HCT116 (cell line): ENCODE data around the gene WDR37. TPM values are rescaled to one million over a fixed set of nuclear protein-coding genes. Genes with fewer than 3 reads are reported as not detected.

Source experiments
- ATAC-seq: fragments of 200-7000 bp; cut with Tn5 transposase; 2 replicates; pipeline ENCODE4 v1.9.1; 2020; ENCODE audit warnings: mild to moderate bottlenecking, moderate library complexity
- BruUV-seq: library from RNA; stranded (reverse); fragments of 400-500 nt; replicated peaks from 2 replicates; lab custom pipeline; 2021; lab: Mats Ljungman, UMichigan
- CTCF ChIA-PET: fragments of 300-600 bp; sonication (Branson Sonifier 250); formaldehyde crosslinking; loops from one replicate; lab custom pipeline; 2021; ENCODE audit warnings: antibody characterized with exemption; lab: Charles Lee
- POLR2A ChIA-PET: fragments of 300-600, 350-600 bp; sonication (Branson Sonifier 250); formaldehyde crosslinking; loops from one replicate; lab custom pipeline; 2021; ENCODE audit warnings: antibody characterized with exemption; lab: Charles Lee
- RAD21 ChIA-PET, 2 experiments: fragments of 300-600 bp; sonication (Branson Sonifier 250); formaldehyde crosslinking; loops; one replicate each; lab custom pipeline; 2023; ENCODE audit warnings: low total read pairs in 2 of 2; ENCODE audit not compliant: uncharacterized antibody in 2 of 2, unreplicated experiment in 2 of 2, low non-redundant PET in 1 of 2; lab: Charles Lee
- DNase-seq: peaks from one replicate; pipeline ENCODE4 v3.0.0-alpha.2; 2010; ENCODE audit warnings: low read depth, low spot score
- H2AFZ ChIP-seq: fragments of 200-600 bp; shearing (Covaris generic), sonication (generic); 2 replicates; pipeline ENCODE4 v1.6.1; 2017; ENCODE audit warnings: low read depth, mixed run types, mixed read lengths, antibody characterized with exemption, low read length; ENCODE audit not compliant: poor library complexity, severe bottlenecking
- H3K27ac ChIP-seq: 2 replicates; pipeline ENCODE4 v1.5.1; 2012; ENCODE audit warnings: low read depth, low read length
- H3K27me3 ChIP-seq: fragments of 200-600 bp; sonication (generic); 2 replicates; pipeline ENCODE4 v1.6.1; 2016; ENCODE audit warnings: mixed run types, low read length, mixed read lengths; ENCODE audit not compliant: insufficient read depth
- H3K36me3 ChIP-seq, 2 experiments: fragments of 200-500 bp in 1 of 2; fragments of 200-600 bp in 1 of 2; sonication (Bioruptor generic) in 1 of 2; sonication (generic) in 1 of 2; 2 replicates each; pipeline versions ENCODE4 v1.5.1 to v1.6.1; 2014 to 2016; ENCODE audit warnings: low read length in 2 of 2, inconsistent platforms in 1 of 2, mixed read lengths in 1 of 2, mixed run types in 1 of 2; ENCODE audit not compliant: insufficient read depth in 2 of 2, control insufficient read depth in 1 of 2
- H3K4me1 ChIP-seq, 2 experiments: fragments of 200-600 bp in 1 of 2; sonication (generic) in 1 of 2; 2 replicates each; pipeline versions ENCODE4 v1.5.1 to v1.6.1; 2012 to 2017; ENCODE audit warnings: low read length in 2 of 2, inconsistent platforms in 1 of 2, mild to moderate bottlenecking in 1 of 2, mixed read lengths in 1 of 2, mixed run types in 1 of 2, moderate library complexity in 1 of 2; ENCODE audit not compliant: insufficient read depth in 2 of 2, control insufficient read depth in 1 of 2
- H3K4me2 ChIP-seq: fragments of 200-600 bp; sonication (generic); 2 replicates; pipeline ENCODE4 v1.6.1; 2017; ENCODE audit warnings: mixed run types, low read length, mixed read lengths
- H3K4me3 ChIP-seq, 2 experiments: fragments of 200-600 bp in 1 of 2; sonication (generic) in 1 of 2; replicated peaks in 1 of 2; 2 replicates each; pipeline ENCODE4 v1.5.1; 2011 to 2016; ENCODE audit warnings: low read length in 2 of 2, control low read depth in 1 of 2, low read depth in 1 of 2, mild to moderate bottlenecking in 1 of 2, mixed read lengths in 1 of 2, mixed run types in 1 of 2
- H3K79me2 ChIP-seq: fragments of 200-600 bp; sonication (generic); 2 replicates; pipeline ENCODE4 v1.6.1; 2017; ENCODE audit warnings: mild to moderate bottlenecking, mixed run types, low read length, moderate library complexity, mixed read lengths; ENCODE audit not compliant: insufficient read depth
- H3K9ac ChIP-seq: fragments of 200-600 bp; sonication (generic); 2 replicates; pipeline ENCODE4 v1.6.1; 2016; ENCODE audit warnings: low read length, mixed read lengths
- H3K9me2 ChIP-seq: fragments of 200-600 bp; sonication (generic), shearing (Covaris generic); 2 replicates; pipeline ENCODE4 v1.6.1; 2017; ENCODE audit warnings: mixed run types, mild to moderate bottlenecking, moderate library complexity; ENCODE audit not compliant: insufficient read depth
- H3K9me3 ChIP-seq, 2 experiments: fragments of 200-500 bp in 1 of 2; fragments of 200-600 bp in 1 of 2; sonication (Bioruptor generic) in 1 of 2; sonication (generic) in 1 of 2; 2 replicates each; pipeline ENCODE4 v1.6.1; 2014 to 2017; ENCODE audit warnings: low read length in 2 of 2, mixed read lengths in 2 of 2, inconsistent platforms in 1 of 2, low read depth in 1 of 2, mild to moderate bottlenecking in 1 of 2, mixed run types in 1 of 2, moderate library complexity in 1 of 2; ENCODE audit not compliant: control insufficient read depth in 1 of 2, insufficient read depth in 1 of 2
- H4K20me1 ChIP-seq: fragments of 200-600 bp; sonication (generic), shearing (Covaris generic); 2 replicates; pipeline ENCODE4 v1.6.1; 2017; ENCODE audit warnings: mixed run types, mild to moderate bottlenecking, moderate library complexity; ENCODE audit not compliant: insufficient read depth
- CEBPB ChIP-seq: IDR thresholded peaks from 2 replicates; pipeline ENCODE4 v1.6.1; 2012; ENCODE audit warnings: low read depth
- EGR1 ChIP-seq: IDR thresholded peaks from 2 replicates; pipeline ENCODE4 v1.6.1; 2012; ENCODE audit warnings: low read depth
- ELF1 ChIP-seq: IDR thresholded peaks from 2 replicates; pipeline ENCODE4 v1.6.1; 2012; ENCODE audit warnings: low read depth, borderline replicate concordance
- EZH2phosphoT487 ChIP-seq: fragments of 200-600 bp; IDR thresholded peaks from 2 replicates; pipeline ENCODE4 v1.6.1; 2018; ENCODE audit warnings: antibody characterized with exemption, borderline replicate concordance
- FOSL1 ChIP-seq: IDR thresholded peaks from 2 replicates; pipeline ENCODE4 v1.6.1; 2012; ENCODE audit warnings: low read depth
- JUND ChIP-seq: IDR thresholded peaks from 2 replicates; pipeline ENCODE4 v1.6.1; 2012
- POLR2A ChIP-seq: IDR thresholded peaks from 2 replicates; pipeline ENCODE4 v1.7.0; 2011; ENCODE audit warnings: borderline replicate concordance; ENCODE audit not compliant: insufficient read depth, insufficient read length; ENCODE audit errors: extremely low read depth
- RAD21 ChIP-seq: IDR thresholded peaks from 2 replicates; pipeline ENCODE4 v1.6.1; 2012; ENCODE audit warnings: low read depth, mild to moderate bottlenecking
- SIN3A ChIP-seq: IDR thresholded peaks from 2 replicates; pipeline ENCODE4 v1.6.1; 2012; ENCODE audit warnings: low read depth
- SP1 ChIP-seq: IDR thresholded peaks from 2 replicates; pipeline ENCODE4 v1.6.1; 2012; ENCODE audit warnings: low read depth
- TCF7L2 ChIP-seq: IDR thresholded peaks from 2 replicates; pipeline ENCODE4 v1.7.0; 2011; ENCODE audit warnings: borderline replicate concordance, inconsistent platforms; ENCODE audit not compliant: insufficient read depth, insufficient read length; ENCODE audit errors: extremely low read depth
- YY1 ChIP-seq: IDR thresholded peaks from 2 replicates; pipeline ENCODE4 v1.6.1; 2011; ENCODE audit warnings: low read length, low read depth, moderate library complexity, mild to moderate bottlenecking; ENCODE audit not compliant: insufficient replicate concordance; ENCODE audit errors: extremely low read depth
- ZFX ChIP-seq: fragments of 450-650 bp; IDR thresholded peaks from 2 replicates; pipeline ENCODE4 v1.6.1; 2017
- ZNF274 ChIP-seq: fragments of 200-500 bp; sonication (Bioruptor generic); IDR thresholded peaks from 2 replicates; pipeline ENCODE4 v1.6.1; 2014; ENCODE audit warnings: mild to moderate bottlenecking, low read depth, low read length, inconsistent platforms
- intact Hi-C: fragments of 100-400 bp; cut with micrococcal nuclease; formaldehyde crosslinking; loops from 2 replicates; pipeline ENCODE4 v1.10.0; 2022
- total RNA-seq: library from RNA; stranded (reverse); gene quantifications from one replicate; pipeline ENCODE4 v1.2.1, GENCODE V29; 2021; ENCODE audit not compliant: unreplicated experiment
- TF ChIP-seq, protein P1 (sequence below): IDR thresholded peaks from 2 replicates; pipeline ENCODE4 v1.6.1; 2012
- TF ChIP-seq, protein P2 (sequence below): IDR thresholded peaks from 2 replicates; pipeline ENCODE4 v1.6.1; 2012; ENCODE audit warnings: low read depth
- TF ChIP-seq, protein P3 (sequence below), 3 experiments: fragments of 200-600 bp in 1 of 3; sonication (generic) in 1 of 3; IDR thresholded peaks in 2 of 3; conservative IDR thresholded peaks in 1 of 3; 2 replicates each; pipeline ENCODE4 v1.5.1; 2012 to 2017; ENCODE audit warnings: low read depth in 2 of 3, low read length in 2 of 3, antibody characterized with exemption in 1 of 3, borderline replicate concordance in 1 of 3, control low read depth in 1 of 3, mild to moderate bottlenecking in 1 of 3, mixed read lengths in 1 of 3, mixed run types in 1 of 3, moderate library complexity in 1 of 3; ENCODE audit not compliant: insufficient read depth in 1 of 3
- TF ChIP-seq, protein P4 (sequence below): IDR thresholded peaks from 2 replicates; pipeline ENCODE4 v1.6.1; 2011; ENCODE audit warnings: mild to moderate bottlenecking, low read length, moderate library complexity; ENCODE audit not compliant: insufficient replicate concordance; ENCODE audit errors: extremely low read depth

The WDR37 gene
- total RNA-seq, 1 experiment from 2014 or later: 9.1 TPM

DNA sequence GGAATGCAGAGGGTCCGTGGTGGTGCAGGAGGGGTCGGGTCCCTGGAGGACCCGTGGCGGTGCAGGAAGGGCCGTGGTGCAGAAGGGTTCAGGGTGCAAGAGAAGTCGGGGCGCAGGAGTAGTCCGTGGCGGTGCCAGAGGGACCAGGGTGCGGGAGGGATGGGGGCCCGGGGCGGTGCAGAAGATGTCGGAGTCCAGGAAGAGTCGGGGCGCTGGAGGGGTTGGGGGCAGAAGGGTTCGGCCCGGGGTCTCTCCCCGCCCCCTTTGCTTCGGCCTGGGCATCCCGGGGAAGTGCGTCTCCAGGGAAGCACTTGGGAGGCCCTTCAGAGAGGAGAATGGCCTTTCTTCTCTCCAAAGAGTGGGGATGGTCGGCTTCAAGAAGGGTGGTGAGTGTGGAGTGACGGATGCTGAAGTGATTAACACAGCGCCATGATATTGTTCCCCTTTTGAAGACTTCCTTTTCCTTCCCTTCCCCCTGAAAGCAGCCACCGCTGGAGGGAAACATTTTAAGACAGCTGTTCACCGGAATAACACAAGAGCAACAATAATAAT, 997 bp downstream of the WDR37 start:
- ATAC-seq (peak; percentile 17; the same call in 1 of the 2 replicates), DNase-seq (no peak)
- Histone ChIP-seq H3K4me1 (peaks cover 12 to 16% of the 10 kb centered on the region in 2 experiments; a peak in 3 of 4 replicates), H3K36me3 (no peaks in the 10 kb centered on the region; a peak in 2 of 4 replicates), H2AFZ (no peak overlapping the region), H3K9me2 (no peaks in the 10 kb centered on the region), H3K9me3 (no peaks in the 10 kb centered on the region), H3K4me2 (peak overlapping the region; percentile 82), H4K20me1 (no peaks in the 10 kb centered on the region), H3K9ac (peak overlapping the region; percentile 94), H3K27me3 (no peaks in the 10 kb centered on the region), H3K4me3 (peak overlapping the region; percentile 80 to 91), H3K27ac (peak overlapping the region; percentile 89; the same call in 1 of the 2 replicates), H3K79me2 (peaks cover 90% of the 10 kb centered on the region)
- ChIA-PET POLR2A (no interaction called here), CTCF (no interaction called here), RAD21 (no interaction called here)
- no TSS peak for BruUV-seq
- TF ChIP-seq ZFX (no peak), SP1 (no peak), TCF7L2 (no peak), JUND (no peak), RAD21 (no peak), ZNF274 (no peak), POLR2A (no peak), EGR1 (no peak), ELF1 (no peak), EZH2phosphoT487 (no peak), FOSL1 (no peak), YY1 (no peak), CEBPB (no peak), SIN3A (no peak)
- TF ChIP-seq, protein P1, sequence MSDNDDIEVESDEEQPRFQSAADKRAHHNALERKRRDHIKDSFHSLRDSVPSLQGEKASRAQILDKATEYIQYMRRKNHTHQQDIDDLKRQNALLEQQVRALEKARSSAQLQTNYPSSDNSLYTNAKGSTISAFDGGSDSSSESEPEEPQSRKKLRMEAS: no peak
- TF ChIP-seq, protein P2, sequence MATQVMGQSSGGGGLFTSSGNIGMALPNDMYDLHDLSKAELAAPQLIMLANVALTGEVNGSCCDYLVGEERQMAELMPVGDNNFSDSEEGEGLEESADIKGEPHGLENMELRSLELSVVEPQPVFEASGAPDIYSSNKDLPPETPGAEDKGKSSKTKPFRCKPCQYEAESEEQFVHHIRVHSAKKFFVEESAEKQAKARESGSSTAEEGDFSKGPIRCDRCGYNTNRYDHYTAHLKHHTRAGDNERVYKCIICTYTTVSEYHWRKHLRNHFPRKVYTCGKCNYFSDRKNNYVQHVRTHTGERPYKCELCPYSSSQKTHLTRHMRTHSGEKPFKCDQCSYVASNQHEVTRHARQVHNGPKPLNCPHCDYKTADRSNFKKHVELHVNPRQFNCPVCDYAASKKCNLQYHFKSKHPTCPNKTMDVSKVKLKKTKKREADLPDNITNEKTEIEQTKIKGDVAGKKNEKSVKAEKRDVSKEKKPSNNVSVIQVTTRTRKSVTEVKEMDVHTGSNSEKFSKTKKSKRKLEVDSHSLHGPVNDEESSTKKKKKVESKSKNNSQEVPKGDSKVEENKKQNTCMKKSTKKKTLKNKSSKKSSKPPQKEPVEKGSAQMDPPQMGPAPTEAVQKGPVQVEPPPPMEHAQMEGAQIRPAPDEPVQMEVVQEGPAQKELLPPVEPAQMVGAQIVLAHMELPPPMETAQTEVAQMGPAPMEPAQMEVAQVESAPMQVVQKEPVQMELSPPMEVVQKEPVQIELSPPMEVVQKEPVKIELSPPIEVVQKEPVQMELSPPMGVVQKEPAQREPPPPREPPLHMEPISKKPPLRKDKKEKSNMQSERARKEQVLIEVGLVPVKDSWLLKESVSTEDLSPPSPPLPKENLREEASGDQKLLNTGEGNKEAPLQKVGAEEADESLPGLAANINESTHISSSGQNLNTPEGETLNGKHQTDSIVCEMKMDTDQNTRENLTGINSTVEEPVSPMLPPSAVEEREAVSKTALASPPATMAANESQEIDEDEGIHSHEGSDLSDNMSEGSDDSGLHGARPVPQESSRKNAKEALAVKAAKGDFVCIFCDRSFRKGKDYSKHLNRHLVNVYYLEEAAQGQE: no peak
- TF ChIP-seq, protein P3, sequence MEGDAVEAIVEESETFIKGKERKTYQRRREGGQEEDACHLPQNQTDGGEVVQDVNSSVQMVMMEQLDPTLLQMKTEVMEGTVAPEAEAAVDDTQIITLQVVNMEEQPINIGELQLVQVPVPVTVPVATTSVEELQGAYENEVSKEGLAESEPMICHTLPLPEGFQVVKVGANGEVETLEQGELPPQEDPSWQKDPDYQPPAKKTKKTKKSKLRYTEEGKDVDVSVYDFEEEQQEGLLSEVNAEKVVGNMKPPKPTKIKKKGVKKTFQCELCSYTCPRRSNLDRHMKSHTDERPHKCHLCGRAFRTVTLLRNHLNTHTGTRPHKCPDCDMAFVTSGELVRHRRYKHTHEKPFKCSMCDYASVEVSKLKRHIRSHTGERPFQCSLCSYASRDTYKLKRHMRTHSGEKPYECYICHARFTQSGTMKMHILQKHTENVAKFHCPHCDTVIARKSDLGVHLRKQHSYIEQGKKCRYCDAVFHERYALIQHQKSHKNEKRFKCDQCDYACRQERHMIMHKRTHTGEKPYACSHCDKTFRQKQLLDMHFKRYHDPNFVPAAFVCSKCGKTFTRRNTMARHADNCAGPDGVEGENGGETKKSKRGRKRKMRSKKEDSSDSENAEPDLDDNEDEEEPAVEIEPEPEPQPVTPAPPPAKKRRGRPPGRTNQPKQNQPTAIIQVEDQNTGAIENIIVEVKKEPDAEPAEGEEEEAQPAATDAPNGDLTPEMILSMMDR (IDR thresholded peaks at IDR 0.05 in 2 of 3, conservative IDR thresholded peaks at IDR 0.05 in 1 of 3; ENCODE audit: borderline replicate concordance in 1 of 3, insufficient read depth in 1 of 3, low read depth in 2 of 3, low read length in 2 of 3): no peak
- TF ChIP-seq, protein P4, sequence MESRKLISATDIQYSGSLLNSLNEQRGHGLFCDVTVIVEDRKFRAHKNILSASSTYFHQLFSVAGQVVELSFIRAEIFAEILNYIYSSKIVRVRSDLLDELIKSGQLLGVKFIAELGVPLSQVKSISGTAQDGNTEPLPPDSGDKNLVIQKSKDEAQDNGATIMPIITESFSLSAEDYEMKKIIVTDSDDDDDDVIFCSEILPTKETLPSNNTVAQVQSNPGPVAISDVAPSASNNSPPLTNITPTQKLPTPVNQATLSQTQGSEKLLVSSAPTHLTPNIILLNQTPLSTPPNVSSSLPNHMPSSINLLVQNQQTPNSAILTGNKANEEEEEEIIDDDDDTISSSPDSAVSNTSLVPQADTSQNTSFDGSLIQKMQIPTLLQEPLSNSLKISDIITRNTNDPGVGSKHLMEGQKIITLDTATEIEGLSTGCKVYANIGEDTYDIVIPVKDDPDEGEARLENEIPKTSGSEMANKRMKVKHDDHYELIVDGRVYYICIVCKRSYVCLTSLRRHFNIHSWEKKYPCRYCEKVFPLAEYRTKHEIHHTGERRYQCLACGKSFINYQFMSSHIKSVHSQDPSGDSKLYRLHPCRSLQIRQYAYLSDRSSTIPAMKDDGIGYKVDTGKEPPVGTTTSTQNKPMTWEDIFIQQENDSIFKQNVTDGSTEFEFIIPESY: no peak
- intact Hi-C loops: loop anchor here (10.0 kb wide), 1 partner anchor 122 kb away; the partner anchor contains the start of gene LARP4B
